ENCODE measurements around the gene PRELP.

DNA sequence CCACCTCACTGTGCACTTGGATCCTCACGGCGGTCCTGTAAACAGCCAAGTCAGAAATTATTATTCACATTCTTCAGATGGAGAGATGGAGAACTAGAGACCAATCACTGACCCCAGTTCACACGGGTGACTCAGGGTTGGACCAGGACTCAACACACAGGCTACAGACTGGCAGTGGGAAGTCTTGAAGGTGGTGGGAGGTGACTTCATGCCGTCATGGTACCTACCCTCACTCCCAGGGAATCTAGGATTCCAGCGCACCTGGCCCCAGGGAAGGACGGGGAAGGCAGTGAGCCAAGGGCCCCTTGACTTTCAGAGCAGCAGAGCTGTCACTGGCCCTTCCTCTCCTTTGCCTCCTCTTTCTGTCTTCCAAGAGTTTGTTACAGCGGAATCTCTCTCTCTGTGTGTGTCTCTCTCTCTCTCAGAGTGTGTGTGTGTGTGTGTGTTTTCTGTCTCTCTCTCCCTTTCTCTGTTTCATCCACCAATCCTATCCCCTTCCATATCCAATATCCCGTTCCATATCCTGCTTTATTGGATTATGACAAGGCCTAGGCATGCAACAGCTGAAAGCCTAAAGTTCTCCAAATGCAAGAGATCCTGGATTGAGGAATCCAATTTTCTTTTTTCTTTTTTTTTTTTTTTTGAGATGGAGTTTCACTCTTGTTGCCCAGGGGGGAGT, 30.1 kb downstream of the PRELP start:
- TF ChIP-seq TAF1 (IDR thresholded peaks at IDR 0.05; ENCODE audit: low read depth) (no peak), CEBPB (IDR thresholded peaks at IDR 0.05) (no peak), EP300 (IDR thresholded peaks at IDR 0.05; ENCODE audit: borderline replicate concordance) (no peak), CREB1 (IDR thresholded peaks at IDR 0.05; ENCODE audit: low read depth) (no peak), ZBTB7A (IDR thresholded peaks at IDR 0.05; ENCODE audit: low read depth) (no peak), NFIC (IDR thresholded peaks at IDR 0.05) (no peak), TCF12 (IDR thresholded peaks at IDR 0.05; ENCODE audit: low read depth) (no peak)
- TF ChIP-seq, protein P1, sequence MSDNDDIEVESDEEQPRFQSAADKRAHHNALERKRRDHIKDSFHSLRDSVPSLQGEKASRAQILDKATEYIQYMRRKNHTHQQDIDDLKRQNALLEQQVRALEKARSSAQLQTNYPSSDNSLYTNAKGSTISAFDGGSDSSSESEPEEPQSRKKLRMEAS (IDR thresholded peaks at IDR 0.05), result no peak
- TF ChIP-seq, protein P2, sequence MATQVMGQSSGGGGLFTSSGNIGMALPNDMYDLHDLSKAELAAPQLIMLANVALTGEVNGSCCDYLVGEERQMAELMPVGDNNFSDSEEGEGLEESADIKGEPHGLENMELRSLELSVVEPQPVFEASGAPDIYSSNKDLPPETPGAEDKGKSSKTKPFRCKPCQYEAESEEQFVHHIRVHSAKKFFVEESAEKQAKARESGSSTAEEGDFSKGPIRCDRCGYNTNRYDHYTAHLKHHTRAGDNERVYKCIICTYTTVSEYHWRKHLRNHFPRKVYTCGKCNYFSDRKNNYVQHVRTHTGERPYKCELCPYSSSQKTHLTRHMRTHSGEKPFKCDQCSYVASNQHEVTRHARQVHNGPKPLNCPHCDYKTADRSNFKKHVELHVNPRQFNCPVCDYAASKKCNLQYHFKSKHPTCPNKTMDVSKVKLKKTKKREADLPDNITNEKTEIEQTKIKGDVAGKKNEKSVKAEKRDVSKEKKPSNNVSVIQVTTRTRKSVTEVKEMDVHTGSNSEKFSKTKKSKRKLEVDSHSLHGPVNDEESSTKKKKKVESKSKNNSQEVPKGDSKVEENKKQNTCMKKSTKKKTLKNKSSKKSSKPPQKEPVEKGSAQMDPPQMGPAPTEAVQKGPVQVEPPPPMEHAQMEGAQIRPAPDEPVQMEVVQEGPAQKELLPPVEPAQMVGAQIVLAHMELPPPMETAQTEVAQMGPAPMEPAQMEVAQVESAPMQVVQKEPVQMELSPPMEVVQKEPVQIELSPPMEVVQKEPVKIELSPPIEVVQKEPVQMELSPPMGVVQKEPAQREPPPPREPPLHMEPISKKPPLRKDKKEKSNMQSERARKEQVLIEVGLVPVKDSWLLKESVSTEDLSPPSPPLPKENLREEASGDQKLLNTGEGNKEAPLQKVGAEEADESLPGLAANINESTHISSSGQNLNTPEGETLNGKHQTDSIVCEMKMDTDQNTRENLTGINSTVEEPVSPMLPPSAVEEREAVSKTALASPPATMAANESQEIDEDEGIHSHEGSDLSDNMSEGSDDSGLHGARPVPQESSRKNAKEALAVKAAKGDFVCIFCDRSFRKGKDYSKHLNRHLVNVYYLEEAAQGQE (IDR thresholded peaks at IDR 0.05; ENCODE audit: low read depth), result no peak
- TF ChIP-seq, protein P3, sequence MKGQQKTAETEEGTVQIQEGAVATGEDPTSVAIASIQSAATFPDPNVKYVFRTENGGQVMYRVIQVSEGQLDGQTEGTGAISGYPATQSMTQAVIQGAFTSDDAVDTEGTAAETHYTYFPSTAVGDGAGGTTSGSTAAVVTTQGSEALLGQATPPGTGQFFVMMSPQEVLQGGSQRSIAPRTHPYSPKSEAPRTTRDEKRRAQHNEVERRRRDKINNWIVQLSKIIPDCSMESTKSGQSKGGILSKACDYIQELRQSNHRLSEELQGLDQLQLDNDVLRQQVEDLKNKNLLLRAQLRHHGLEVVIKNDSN (IDR thresholded peaks at IDR 0.05), result no peak

Measured in Ishikawa (cell line).